ENCODE data around the gene PIP5K1A. TPM values are rescaled to one million over a fixed set of nuclear protein-coding genes. Genes with fewer than 3 reads are reported as not detected.
A peak's percentile ranks its signal among the peaks of the same experiment; 100 is the strongest.
"Not testable (repeated sequence)": the region's sequence is repeated elsewhere in the genome, so short reads cannot be mapped to it uniquely, and the experiment has no call there.

Gene PIP5K1A
- total RNA-seq, 2 donors from 2014 or later = 77.5 to 80.3 TPM

- DNase-seq = no peak
- Mint-ChIP-seq H3K27me3 (ENCODE audit: low read depth) (no peaks in the 10 kb centered on the region), H3K9me3 (no peaks in the 10 kb centered on the region), H3K27ac (peak overlapping the region; percentile 99), H3K4me3 (peak overlapping the region; percentile 99), H3K4me1 (ENCODE audit: low read depth) (peaks cover 55% of the 10 kb centered on the region), H3K36me3 (ENCODE audit: insufficient read depth in 2 of 2) (peaks cover 15 to 31% of the 10 kb centered on the region in 2 donors)
- ATAC-seq (replicated peaks in 1 of 2) = no peak
These were observed 494 bp upstream of the PIP5K1A start for GRCh38 chr1:151197863-151198253.

GRCh38 chr1:151199873-151200581, 1.7 kb downstream of the PIP5K1A start:
- DNase-seq (peak in 1 of 2 donors; percentile 23), ATAC-seq (replicated peaks in 1 of 2) (peak in 1 of 2 donors; percentile 30)
- Mint-ChIP-seq H3K27ac (peak overlapping the region; percentile 99), H3K4me3 (peak overlapping the region; percentile 99), H3K4me1 (ENCODE audit: low read depth) (peaks cover 65% of the 10 kb centered on the region), H3K27me3 (ENCODE audit: low read depth) (no peaks in the 10 kb centered on the region), H3K9me3 (no peaks in the 10 kb centered on the region), H3K36me3 (ENCODE audit: insufficient read depth in 2 of 2) (peaks cover 15 to 32% of the 10 kb centered on the region in 2 donors)

- peaks cover 52% of the 10 kb centered on the region for H3K4me1 Mint-ChIP-seq (ENCODE audit: low read depth)
- H3K27ac Mint-ChIP-seq; H3K27me3 Mint-ChIP-seq (ENCODE audit: low read depth); H3K9me3 Mint-ChIP-seq; ATAC-seq (replicated peaks in 1 of 2); DNase-seq; H3K4me3 Mint-ChIP-seq: not testable (repeated sequence)
- H3K36me3 Mint-ChIP-seq (ENCODE audit: insufficient read depth in 2 of 2) = peaks cover 2 to 28% of the 10 kb centered on the region in 2 donors
These were observed 7.1 kb downstream of the PIP5K1A start for GRCh38 chr1:151205381-151205965.

GRCh38 chr1:151210830-151211229, 12.5 kb downstream of the PIP5K1A start:
- DNase-seq = no peak
- Mint-ChIP-seq H3K9me3 (no peaks in the 10 kb centered on the region), H3K27me3 (ENCODE audit: low read depth) (no peaks in the 10 kb centered on the region), H3K27ac (peak overlapping the region; percentile 93), H3K4me3 (peak overlapping the region; percentile 46 to 51), H3K36me3 (ENCODE audit: insufficient read depth in 2 of 2) (peaks cover 4 to 36% of the 10 kb centered on the region in 2 donors), H3K4me1 (ENCODE audit: low read depth) (peaks cover 51% of the 10 kb centered on the region)
- ATAC-seq (replicated peaks in 1 of 2) = peak; percentile 32 to 49

GRCh38 chr1:151211972-151212705, 13.8 kb downstream of the PIP5K1A start:
- H3K36me3 Mint-ChIP-seq (ENCODE audit: insufficient read depth in 2 of 2) = peaks cover 4 to 30% of the 10 kb centered on the region in 2 donors
- H3K4me3 Mint-ChIP-seq = peak overlapping the region; percentile 68 to 76

GRCh38 chr1:151213560-151213959, 15.2 kb downstream of the PIP5K1A start:
- H3K4me1 Mint-ChIP-seq (ENCODE audit: low read depth) = peaks cover 60% of the 10 kb centered on the region
- ATAC-seq (replicated peaks in 1 of 2) (no peak), DNase-seq (no peak)
- H3K27me3 Mint-ChIP-seq (ENCODE audit: low read depth) = no peaks in the 10 kb centered on the region
- H3K9me3 Mint-ChIP-seq = no peaks in the 10 kb centered on the region
- H3K4me3 Mint-ChIP-seq = no peak overlapping the region
- no peak overlapping the region for H3K27ac Mint-ChIP-seq
- H3K36me3 Mint-ChIP-seq (ENCODE audit: insufficient read depth in 2 of 2) = peaks cover 4 to 27% of the 10 kb centered on the region in 2 donors

More at GRCh38 chr1:151211972-151212705, 13.8 kb downstream of the PIP5K1A start:
- peak overlapping the region; percentile 83 for H3K27ac Mint-ChIP-seq
- no peaks in the 10 kb centered on the region for H3K27me3 Mint-ChIP-seq (ENCODE audit: low read depth)
- H3K4me1 Mint-ChIP-seq (ENCODE audit: low read depth) = peaks cover 54% of the 10 kb centered on the region
- DNase-seq (peak in 1 of 2 donors; percentile 19), ATAC-seq (replicated peaks in 1 of 2) (peak; percentile 43 to 58)
- H3K9me3 Mint-ChIP-seq = no peaks in the 10 kb centered on the region

GRCh38 chr1:151221616-151222015, 23.3 kb downstream of the PIP5K1A start:
- H3K27ac Mint-ChIP-seq = no peak overlapping the region
- ATAC-seq (replicated peaks in 1 of 2) (no peak), DNase-seq (no peak)
- peaks cover 13% of the 10 kb centered on the region for H3K4me1 Mint-ChIP-seq (ENCODE audit: low read depth)
- peaks cover 3 to 9% of the 10 kb centered on the region in 2 donors for H3K36me3 Mint-ChIP-seq (ENCODE audit: insufficient read depth in 2 of 2)
- no peaks in the 10 kb centered on the region for H3K9me3 Mint-ChIP-seq
- no peaks in the 10 kb centered on the region for H3K27me3 Mint-ChIP-seq (ENCODE audit: low read depth)
- H3K4me3 Mint-ChIP-seq = no peak overlapping the region

GRCh38 chr1:151222130-151222529, 23.8 kb downstream of the PIP5K1A start:
- DNase-seq (no peak), ATAC-seq (replicated peaks in 1 of 2) (no peak)
- no peak overlapping the region for H3K4me3 Mint-ChIP-seq
- H3K27ac Mint-ChIP-seq = peak overlapping the region; percentile 39
- no peaks in the 10 kb centered on the region for H3K27me3 Mint-ChIP-seq (ENCODE audit: low read depth)
- peaks cover 3 to 12% of the 10 kb centered on the region in 2 donors for H3K36me3 Mint-ChIP-seq (ENCODE audit: insufficient read depth in 2 of 2)
- peaks cover 12% of the 10 kb centered on the region for H3K4me1 Mint-ChIP-seq (ENCODE audit: low read depth)
- H3K9me3 Mint-ChIP-seq = no peaks in the 10 kb centered on the region

- Mint-ChIP-seq H3K4me3 (no peak overlapping the region), H3K27ac (peak overlapping the region; percentile 9), H3K27me3 (ENCODE audit: low read depth) (no peaks in the 10 kb centered on the region), H3K4me1 (ENCODE audit: low read depth) (no peaks in the 10 kb centered on the region), H3K9me3 (no peaks in the 10 kb centered on the region), H3K36me3 (ENCODE audit: insufficient read depth in 2 of 2) (peaks cover 10 to 55% of the 10 kb centered on the region in 2 donors)
- ATAC-seq (replicated peaks in 1 of 2) (no peak), DNase-seq (no peak)
These were observed 36.9 kb downstream of the PIP5K1A start for GRCh38 chr1:151235235-151235634.

- DNase-seq (no peak), ATAC-seq (replicated peaks in 1 of 2) (no peak)
- Mint-ChIP-seq H3K4me3 (no peak overlapping the region), H3K27me3 (ENCODE audit: low read depth) (no peaks in the 10 kb centered on the region), H3K9me3 (no peaks in the 10 kb centered on the region), H3K36me3 (ENCODE audit: insufficient read depth in 2 of 2) (peaks cover 9 to 57% of the 10 kb centered on the region in 2 donors), H3K27ac (peak overlapping the region; percentile 66), H3K4me1 (ENCODE audit: low read depth) (no peaks in the 10 kb centered on the region)
These were observed 39.5 kb downstream of the PIP5K1A start for GRCh38 chr1:151237678-151238466.

- ATAC-seq (replicated peaks in 1 of 2) (no peak), DNase-seq (no peak)
- Mint-ChIP-seq H3K4me3 (no peak overlapping the region), H3K27ac (no peak overlapping the region), H3K9me3 (no peaks in the 10 kb centered on the region), H3K27me3 (ENCODE audit: low read depth) (no peaks in the 10 kb centered on the region), H3K4me1 (ENCODE audit: low read depth) (no peaks in the 10 kb centered on the region), H3K36me3 (ENCODE audit: insufficient read depth in 2 of 2) (peaks cover 9 to 60% of the 10 kb centered on the region in 2 donors)
These were observed 40.1 kb downstream of the PIP5K1A start for GRCh38 chr1:151238467-151238739.

- DNase-seq (no peak), ATAC-seq (replicated peaks in 1 of 2) (no peak)
- Mint-ChIP-seq H3K4me3 (no peak overlapping the region), H3K9me3 (no peaks in the 10 kb centered on the region), H3K36me3 (ENCODE audit: insufficient read depth in 2 of 2) (peaks cover 10 to 54% of the 10 kb centered on the region in 2 donors), H3K4me1 (ENCODE audit: low read depth) (no peaks in the 10 kb centered on the region), H3K27ac (peak overlapping the region; percentile 62), H3K27me3 (ENCODE audit: low read depth) (no peaks in the 10 kb centered on the region)
These were observed 44.1 kb downstream of the PIP5K1A start for GRCh38 chr1:151242442-151242841.

Data from activated T-cell treated with anti-CD3 and anti-CD28 coated beads, Interleukin-2, amount 50 U/mL, for 72 hours (primary cell).